Lower lobe of right lung (tissue), 2 donors: Measurements from ENCODE around the gene FBN3. TPM values are rescaled to one million over a fixed set of nuclear protein-coding genes. Genes with fewer than 3 reads are reported as not detected.
"Not testable (repeated sequence)": the region's sequence is repeated elsewhere in the genome, so short reads cannot be mapped to it uniquely, and the experiment has no call there.

Source experiments
- ATAC-seq, 2 donors: fragments of 200-7000 bp; cut with Tn5 transposase; one replicate each; pipeline ENCODE4 v1.9.1; 2020 to 2022; ENCODE audit warnings: mild to moderate bottlenecking in 2 of 2, moderate library complexity in 2 of 2
- DNase-seq: peaks from one replicate; pipeline ENCODE4 v3.0.0-alpha.2; 2020
- H3K27ac ChIP-seq: fragments of 200-600 bp; one replicate; pipeline ENCODE4 v1.8.0; 2022
- H3K27me3 ChIP-seq: fragments of 200-600 bp; one replicate; pipeline ENCODE4 v1.8.0; 2022; ENCODE audit warnings: low read depth
- H3K36me3 ChIP-seq: fragments of 200-600 bp; one replicate; pipeline ENCODE4 v1.8.0; 2022; ENCODE audit warnings: mild to moderate bottlenecking
- H3K4me1 ChIP-seq: fragments of 200-600 bp; one replicate; pipeline ENCODE4 v1.8.0; 2022
- H3K4me3 ChIP-seq: fragments of 200-600 bp; one replicate; pipeline ENCODE4 v1.8.0; 2022; ENCODE audit warnings: mild to moderate bottlenecking
- H3K9me3 ChIP-seq: fragments of 200-600 bp; one replicate; pipeline ENCODE4 v1.8.0; 2022
- CTCF ChIP-seq: fragments of 200-600 bp; IDR thresholded peaks from one replicate; pipeline ENCODE4 v1.8.0; 2022; ENCODE audit warnings: antibody characterized with exemption, mild to moderate bottlenecking
- intact Hi-C: fragments of 100-400 bp; cut with DNase I; formaldehyde crosslinking; loops from one replicate; pipeline ENCODE4 v1.11.0; 2022
- total RNA-seq: library from RNA; stranded (reverse); fragmentation: NEBNext Ultra II Directional; extraction: Animal tissue kit (Norgen Biotek cat#: 25700); gene quantifications from one replicate; pipeline ENCODE4 v1.2.1, GENCODE V29; 2021
- donor health status: DM: no; HTN: yes; CAD: no; lungs with severe emphysema.

Gene FBN3
- total RNA-seq, 1 donor from 2014 or later: 7.0 TPM

- Histone ChIP-seq H3K4me3 (no peak overlapping the region), H3K4me1 (no peaks in the 10 kb centered on the region), H3K27me3 (no peaks in the 10 kb centered on the region), H3K9me3 (no peaks in the 10 kb centered on the region), H3K27ac (no peak overlapping the region), H3K36me3 (no peaks in the 10 kb centered on the region)
- DNase-seq: no peak
- TF ChIP-seq CTCF: no peak
- no peak for ATAC-seq
- intact Hi-C loops: no loop called here
Measured at GRCh38 chr19:8167985-8168384, 18.6 kb upstream of the FBN3 start.

- no peak for TF ChIP-seq CTCF
- intact Hi-C loops: no loop called here
- no peak overlapping the region for H3K27ac ChIP-seq
- ATAC-seq (no peak), DNase-seq (no peak)
- H3K9me3 ChIP-seq: no peaks in the 10 kb centered on the region
- H3K36me3 ChIP-seq: no peaks in the 10 kb centered on the region
- H3K27me3 ChIP-seq: no peaks in the 10 kb centered on the region
- no peaks in the 10 kb centered on the region for H3K4me1 ChIP-seq
- H3K4me3 ChIP-seq: no peak overlapping the region
Measured at GRCh38 chr19:8163759-8164158, 14.4 kb upstream of the FBN3 start.

- DNase-seq (no peak), ATAC-seq (peak; percentile 35 to 56)
- H3K27me3 ChIP-seq: no peaks in the 10 kb centered on the region
- no peak for TF ChIP-seq CTCF
- no peaks in the 10 kb centered on the region for H3K9me3 ChIP-seq
- H3K4me1 ChIP-seq: no peaks in the 10 kb centered on the region
- H3K4me3 ChIP-seq: no peak overlapping the region
- no peak overlapping the region for H3K27ac ChIP-seq
- intact Hi-C loops: no loop called here
- H3K36me3 ChIP-seq: no peaks in the 10 kb centered on the region
Measured at GRCh38 chr19:8161135-8161646, 11.8 kb upstream of the FBN3 start.

- not testable (repeated sequence) for H3K4me3 ChIP-seq, H3K9me3 ChIP-seq, H3K27ac ChIP-seq, H3K4me1 ChIP-seq, DNase-seq, H3K36me3 ChIP-seq, ATAC-seq, H3K27me3 ChIP-seq
- intact Hi-C loops: loop anchor here (5.0 kb wide), 1 partner anchor 93 kb away; no protein-coding TSS in a partner anchor
Measured at GRCh38 chr19:8159322-8159721, 9.9 kb upstream of the FBN3 start.

- Histone ChIP-seq H3K36me3 (no peaks in the 10 kb centered on the region), H3K9me3 (no peaks in the 10 kb centered on the region), H3K27me3 (no peaks in the 10 kb centered on the region), H3K4me1 (peaks cover 13% of the 10 kb centered on the region), H3K27ac (no peak overlapping the region), H3K4me3 (no peak overlapping the region)
- intact Hi-C loops: loop anchor here (5.0 kb wide), 1 partner anchor 94 kb away; no protein-coding TSS in a partner anchor
- peak; percentile 81 for TF ChIP-seq CTCF
- DNase-seq: peak; percentile 49
- ATAC-seq: peak; percentile 78 to 85
Measured at GRCh38 chr19:8158411-8159074, 9.2 kb upstream of the FBN3 start.

GRCh38 chr19:8155318-8155717 lies 5.9 kb upstream of the FBN3 start:
- no peak for TF ChIP-seq CTCF
- Histone ChIP-seq H3K27me3 (peaks cover 9% of the 10 kb centered on the region), H3K36me3 (no peaks in the 10 kb centered on the region), H3K4me3 (no peak overlapping the region), H3K27ac (peak overlapping the region; percentile 3), H3K9me3 (no peaks in the 10 kb centered on the region), H3K4me1 (peaks cover 13% of the 10 kb centered on the region)
- DNase-seq (no peak), ATAC-seq (no peak)
- intact Hi-C loops: loop anchor here (5.0 kb wide), 1 partner anchor 97 kb away; no protein-coding TSS in a partner anchor

GRCh38 chr19:8154014-8154413 lies 4.6 kb upstream of the FBN3 start:
- intact Hi-C loops, H3K27ac ChIP-seq: not testable (repeated sequence)

More at GRCh38 chr19:8154014-8154413, 4.6 kb upstream of the FBN3 start:
- H3K27me3 ChIP-seq: peaks cover 20% of the 10 kb centered on the region
- H3K4me1 ChIP-seq: peaks cover 13% of the 10 kb centered on the region
- DNase-seq, H3K4me3 ChIP-seq, ATAC-seq, H3K36me3 ChIP-seq, H3K9me3 ChIP-seq: not testable (repeated sequence)
